ENCODE measurements around the gene TTC28. TPM values are rescaled to one million over a fixed set of nuclear protein-coding genes. Genes with fewer than 3 reads are reported as not detected.
A peak's percentile ranks its signal among the peaks of the same experiment; 100 is the strongest.
"Not testable (repeated sequence)": the region's sequence is repeated elsewhere in the genome, so short reads cannot be mapped to it uniquely, and the experiment has no call there.

TTC28 gene
- total RNA-seq: 10.4 TPM
- long read RNA-seq, partial matches to known transcripts: 0 of 1 reads
- long read RNA-seq, other reads (novel, unspliced or antisense): 1 of 1 reads

GRCh38 chr22:28679611-28680287 is at the start of gene TTC28:
TSS of gene TTC28 (minus strand) at chr22:28679840. CDS start at chr22:28679723, 117 bp downstream.
- intact Hi-C loops (cut with DNase I): loop anchor here (2.0 kb wide), 1 partner anchor 63 kb away; the partner anchor contains the start of gene HSCB
- ATAC-seq (peak; percentile 62), DNase-seq (ENCODE audit: missing footprints) (peak; percentile 90)

GRCh38 chr22:28728621-28729313 is 49.1 kb upstream of the TTC28 start:
- ATAC-seq (no peak), DNase-seq (ENCODE audit: missing footprints) (no peak)
- intact Hi-C loops (cut with DNase I): no loop called here

GRCh38 chr22:28728002-28728401 is 48.4 kb upstream of the TTC28 start:
- DNase-seq (ENCODE audit: missing footprints) (no peak), ATAC-seq (no peak)
- intact Hi-C loops (cut with DNase I): no loop called here

GRCh38 chr22:28718044-28718443 is 38.4 kb upstream of the TTC28 start:
- ATAC-seq (no peak), DNase-seq (ENCODE audit: missing footprints) (no peak)
- intact Hi-C loops (cut with DNase I): no loop called here

GRCh38 chr22:28716686-28717085 is 37.0 kb upstream of the TTC28 start:
- intact Hi-C loops (cut with DNase I): no loop called here
- no peak for ATAC-seq
- no peak for DNase-seq (ENCODE audit: missing footprints)

- DNase-seq (ENCODE audit: missing footprints) (no peak), ATAC-seq (no peak)
- intact Hi-C loops (cut with DNase I): no loop called here
Observed at GRCh38 chr22:28715611-28716010, 36.0 kb upstream of the TTC28 start.

GRCh38 chr22:28714043-28714628 is 34.5 kb upstream of the TTC28 start:
- intact Hi-C loops (cut with DNase I): no loop called here
- no peak for DNase-seq (ENCODE audit: missing footprints)
- ATAC-seq: no peak

GRCh38 chr22:28711820-28712777 is 32.5 kb upstream of the TTC28 start:
- intact Hi-C loops (cut with DNase I): no loop called here
- ATAC-seq (peak; percentile 90), DNase-seq (ENCODE audit: missing footprints) (no peak)

GRCh38 chr22:28711341-28711740 is 31.7 kb upstream of the TTC28 start:
- intact Hi-C loops (cut with DNase I): no loop called here
- DNase-seq (ENCODE audit: missing footprints): no peak
- ATAC-seq: no peak

GRCh38 chr22:28710576-28711191 is 31.0 kb upstream of the TTC28 start:
- intact Hi-C loops (cut with DNase I): no loop called here
- ATAC-seq: peak; percentile 37
- no peak for DNase-seq (ENCODE audit: missing footprints)

- intact Hi-C loops (cut with DNase I): no loop called here
- DNase-seq (ENCODE audit: missing footprints) (no peak), ATAC-seq (no peak)
Observed at GRCh38 chr22:28710107-28710506, 30.5 kb upstream of the TTC28 start.

GRCh38 chr22:28706845-28707244 is 27.2 kb upstream of the TTC28 start:
- no peak for ATAC-seq
- intact Hi-C loops (cut with DNase I): no loop called here
- DNase-seq (ENCODE audit: missing footprints): no peak

- intact Hi-C loops (cut with DNase I): no loop called here
- DNase-seq (ENCODE audit: missing footprints) (no peak), ATAC-seq (no peak)
Observed at GRCh38 chr22:28703436-28703835, 23.8 kb upstream of the TTC28 start.

GRCh38 chr22:28702891-28703290 is 23.3 kb upstream of the TTC28 start:
- DNase-seq (ENCODE audit: missing footprints) (no peak), ATAC-seq (no peak)
- intact Hi-C loops (cut with DNase I): no loop called here

- ATAC-seq; intact Hi-C loops (cut with DNase I): not testable (repeated sequence)
Observed at GRCh38 chr22:28693041-28693760, 13.6 kb upstream of the TTC28 start.

GRCh38 chr22:28689796-28690195 is 10.2 kb upstream of the TTC28 start:
- intact Hi-C loops (cut with DNase I); ATAC-seq; DNase-seq (ENCODE audit: missing footprints): not testable (repeated sequence)

More at GRCh38 chr22:28693041-28693760, 13.6 kb upstream of the TTC28 start:
- DNase-seq (ENCODE audit: missing footprints): not testable (repeated sequence)

GRCh38 chr22:28682966-28683365 is 3.3 kb upstream of the TTC28 start:
- DNase-seq (ENCODE audit: missing footprints); ATAC-seq; intact Hi-C loops (cut with DNase I): not testable (repeated sequence)

Data from Right ventricle myocardium inferior (tissue), 1 donor.